Measurements from ENCODE around the gene KLHL33. TPM values are rescaled to one million over a fixed set of nuclear protein-coding genes. Genes with fewer than 3 reads are reported as not detected.

KLHL33 gene
- total RNA-seq (2014; rRNA removed; shearing (Covaris generic)), result not detected in 2 replicates

- H3K9me3 ChIP-seq (replicated peaks), result no peaks in the 10 kb centered on the region
- H3K36me3 ChIP-seq, result no peaks in the 10 kb centered on the region
- H3K27ac ChIP-seq, result no peak within 1 kb of the TSS
- H3K27me3 ChIP-seq, result no peaks in the 10 kb centered on the region
- no peak for DNase-seq
- H3K4me1 ChIP-seq, result no peaks in the 10 kb centered on the region
- H3K4me3 ChIP-seq, result no peak within 1 kb of the TSS
These were observed at the start of gene KLHL33 for GRCh38 chr14:20435582-20436362. Gene KLHL33 (minus strand): TSS chr14:20436166. CDS start chr14:20435811, 355 bp downstream.

GRCh38 chr14:20482382-20482781 lies 46.4 kb upstream of the KLHL33 start:
- no peak for DNase-seq
- no peaks in the 10 kb centered on the region for H3K9me3 ChIP-seq (replicated peaks)
- 0 out of 2 replicates have a peak, but pooled peaks cover 3% of the 10 kb centered on the region for H3K36me3 ChIP-seq
- no peak overlapping the region for H3K27ac ChIP-seq
- H3K4me3 ChIP-seq, result no peak overlapping the region
- 0 out of 2 replicates have a peak, but pooled peaks cover 2% of the 10 kb centered on the region for H3K27me3 ChIP-seq
- H3K4me1 ChIP-seq, result no peaks in the 10 kb centered on the region

- Histone ChIP-seq H3K4me3 (no peak overlapping the region), H3K27ac (no peak overlapping the region), H3K9me3 (replicated peaks) (no peaks in the 10 kb centered on the region), H3K36me3 (peaks cover 23% of the 10 kb centered on the region; the same call in 1 of the 2 replicates), H3K4me1 (no peaks in the 10 kb centered on the region), H3K27me3 (0 out of 2 replicates have a peak, but pooled peaks cover 2% of the 10 kb centered on the region)
- no peak for DNase-seq
These were observed 42.9 kb upstream of the KLHL33 start for GRCh38 chr14:20478894-20479293.

GRCh38 chr14:20477211-20477876 lies 41.4 kb upstream of the KLHL33 start:
- H3K27ac ChIP-seq, result no peak overlapping the region
- H3K4me3 ChIP-seq, result no peak overlapping the region
- H3K4me1 ChIP-seq, result no peaks in the 10 kb centered on the region
- H3K9me3 ChIP-seq (replicated peaks), result no peaks in the 10 kb centered on the region
- H3K27me3 ChIP-seq, result no peaks in the 10 kb centered on the region
- DNase-seq, result no peak
- peaks cover 23% of the 10 kb centered on the region; the same call in 1 of the 2 replicates for H3K36me3 ChIP-seq

GRCh38 chr14:20476776-20477175 lies 40.8 kb upstream of the KLHL33 start:
- Histone ChIP-seq H3K36me3 (peaks cover 23% of the 10 kb centered on the region; the same call in 1 of the 2 replicates), H3K4me1 (no peaks in the 10 kb centered on the region), H3K9me3 (replicated peaks) (no peaks in the 10 kb centered on the region), H3K27ac (no peak overlapping the region), H3K4me3 (no peak overlapping the region), H3K27me3 (no peaks in the 10 kb centered on the region)
- DNase-seq, result no peak

- H3K27ac ChIP-seq, result no peak overlapping the region
- peaks cover 23% of the 10 kb centered on the region; the same call in 1 of the 2 replicates for H3K36me3 ChIP-seq
- DNase-seq, result no peak
- no peaks in the 10 kb centered on the region for H3K9me3 ChIP-seq (replicated peaks)
- H3K4me1 ChIP-seq, result peaks cover 4% of the 10 kb centered on the region; the same call in 1 of the 2 replicates
- H3K27me3 ChIP-seq, result no peaks in the 10 kb centered on the region
- H3K4me3 ChIP-seq, result no peak overlapping the region
These were observed 36.7 kb upstream of the KLHL33 start for GRCh38 chr14:20472536-20473169.

GRCh38 chr14:20470603-20470901 lies 34.6 kb upstream of the KLHL33 start:
- Histone ChIP-seq H3K36me3 (peaks cover 12% of the 10 kb centered on the region; the same call in 1 of the 2 replicates), H3K9me3 (replicated peaks) (no peaks in the 10 kb centered on the region), H3K27me3 (no peaks in the 10 kb centered on the region), H3K4me1 (peaks cover 4% of the 10 kb centered on the region; the same call in 1 of the 2 replicates), H3K27ac (no peak overlapping the region), H3K4me3 (peak overlapping the region; percentile 85)
- DNase-seq, result peak in 1 of 2 experiments; percentile 23

- DNase-seq, result peak; percentile 21 to 40
- H3K4me3 ChIP-seq, result peak overlapping the region; percentile 85
- no peaks in the 10 kb centered on the region for H3K9me3 ChIP-seq (replicated peaks)
- H3K27me3 ChIP-seq, result no peaks in the 10 kb centered on the region
- H3K36me3 ChIP-seq, result peaks cover 10% of the 10 kb centered on the region; the same call in 1 of the 2 replicates
- H3K4me1 ChIP-seq, result peaks cover 4% of the 10 kb centered on the region; the same call in 1 of the 2 replicates
- H3K27ac ChIP-seq, result peak overlapping the region; percentile 32
These were observed 34.1 kb upstream of the KLHL33 start for GRCh38 chr14:20469890-20470602.

- Histone ChIP-seq H3K4me1 (peaks cover 4% of the 10 kb centered on the region; the same call in 1 of the 2 replicates), H3K27me3 (no peaks in the 10 kb centered on the region), H3K9me3 (replicated peaks) (no peaks in the 10 kb centered on the region), H3K27ac (peak within 1 kb of the TSS; percentile 32), H3K4me3 (peak within 1 kb of the TSS; percentile 85), H3K36me3 (peaks cover 4% of the 10 kb centered on the region; the same call in 1 of the 2 replicates)
- peak; percentile 86 to 91 for DNase-seq
These were observed 33.4 kb upstream of the KLHL33 start, which contains the start of gene PNP for GRCh38 chr14:20469242-20469889. Gene PNP (plus strand): TSS chr14:20469406. CDS start chr14:20469525, 119 bp downstream.

GRCh38 chr14:20468764-20469241 lies 32.8 kb upstream of the KLHL33 start:
- H3K4me1 ChIP-seq, result peaks cover 4% of the 10 kb centered on the region; the same call in 1 of the 2 replicates
- H3K27ac ChIP-seq, result no peak overlapping the region
- H3K27me3 ChIP-seq, result no peaks in the 10 kb centered on the region
- no peaks in the 10 kb centered on the region for H3K9me3 ChIP-seq (replicated peaks)
- DNase-seq, result peak in 1 of 2 experiments; percentile 17
- H3K36me3 ChIP-seq, result no peaks in the 10 kb centered on the region; the same call in 1 of the 2 replicates
- H3K4me3 ChIP-seq, result peak overlapping the region; percentile 85

- peak within 1 kb of the TSS; percentile 54 for H3K27ac ChIP-seq
- peaks cover 17% of the 10 kb centered on the region for H3K36me3 ChIP-seq
- H3K27me3 ChIP-seq, result no peaks in the 10 kb centered on the region
- no peaks in the 10 kb centered on the region for H3K9me3 ChIP-seq (replicated peaks)
- DNase-seq, result peak; percentile 98 to 99
- peak within 1 kb of the TSS; percentile 72 for H3K4me3 ChIP-seq
- H3K4me1 ChIP-seq, result 0 out of 2 replicates have a peak, but pooled peaks cover 2% of the 10 kb centered on the region
These were observed 25.5 kb upstream of the KLHL33 start, which contains the start of gene PIP4P1 for GRCh38 chr14:20461225-20462141. Gene PIP4P1 (minus strand): TSS chr14:20461434. CDS start chr14:20461325, 109 bp downstream.

- DNase-seq, result no peak
- Histone ChIP-seq H3K4me1 (0 out of 2 replicates have a peak, but pooled peaks cover 2% of the 10 kb centered on the region), H3K4me3 (peak overlapping the region; percentile 72), H3K9me3 (replicated peaks) (no peaks in the 10 kb centered on the region), H3K27me3 (no peaks in the 10 kb centered on the region), H3K27ac (peak overlapping the region; percentile 39; the same call in 1 of the 2 replicates), H3K36me3 (peaks cover 20% of the 10 kb centered on the region)
These were observed 24.7 kb upstream of the KLHL33 start for GRCh38 chr14:20460458-20461224.
